ENCODE results near the gene PCBP3. TPM values are rescaled to one million over a fixed set of nuclear protein-coding genes. Genes with fewer than 3 reads are reported as not detected.

PCBP3 gene
- total RNA-seq, 1 experiment from 2014 or later, result not detected

DNA sequence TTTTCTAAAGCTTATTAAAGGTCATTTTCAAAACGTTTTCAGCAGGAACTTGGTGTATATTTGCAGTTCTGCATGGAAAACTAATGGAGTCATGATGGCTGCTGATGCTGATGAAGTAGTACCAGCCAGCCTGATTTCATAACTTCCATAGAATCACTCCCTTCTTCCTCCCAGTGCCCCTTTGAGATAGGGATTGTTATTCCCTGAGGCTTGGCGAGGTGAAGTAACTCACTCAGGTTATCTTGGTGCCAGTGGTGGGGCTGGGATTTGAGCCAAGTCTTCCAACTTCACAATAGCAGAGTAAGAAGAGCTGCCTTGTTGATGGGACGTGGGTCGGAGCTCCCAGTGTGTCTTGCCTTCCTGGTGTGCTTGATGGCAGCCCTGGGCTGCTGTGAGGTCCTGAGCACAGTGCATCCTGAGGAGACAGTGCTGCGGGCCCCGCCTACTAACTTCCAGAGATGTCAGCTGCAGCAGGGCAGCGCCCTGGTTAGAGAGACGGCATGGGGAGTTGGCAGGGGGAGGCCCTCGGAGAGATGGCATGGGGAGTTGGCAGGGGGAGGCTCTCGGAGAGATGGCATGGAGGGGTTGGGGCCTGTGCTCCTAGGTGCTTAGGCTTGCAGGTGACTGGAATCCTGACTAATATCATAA, 92.6 kb downstream of the PCBP3 start:
- no peak overlapping the region for H3K4me3 ChIP-seq
- no peak for DNase-seq
- H3K79me2 ChIP-seq (ENCODE audit: low read depth), result no peaks in the 10 kb centered on the region
- no peaks in the 10 kb centered on the region for H3F3A ChIP-seq (ENCODE audit: insufficient read depth, low read depth)
- TF ChIP-seq, protein P1, sequence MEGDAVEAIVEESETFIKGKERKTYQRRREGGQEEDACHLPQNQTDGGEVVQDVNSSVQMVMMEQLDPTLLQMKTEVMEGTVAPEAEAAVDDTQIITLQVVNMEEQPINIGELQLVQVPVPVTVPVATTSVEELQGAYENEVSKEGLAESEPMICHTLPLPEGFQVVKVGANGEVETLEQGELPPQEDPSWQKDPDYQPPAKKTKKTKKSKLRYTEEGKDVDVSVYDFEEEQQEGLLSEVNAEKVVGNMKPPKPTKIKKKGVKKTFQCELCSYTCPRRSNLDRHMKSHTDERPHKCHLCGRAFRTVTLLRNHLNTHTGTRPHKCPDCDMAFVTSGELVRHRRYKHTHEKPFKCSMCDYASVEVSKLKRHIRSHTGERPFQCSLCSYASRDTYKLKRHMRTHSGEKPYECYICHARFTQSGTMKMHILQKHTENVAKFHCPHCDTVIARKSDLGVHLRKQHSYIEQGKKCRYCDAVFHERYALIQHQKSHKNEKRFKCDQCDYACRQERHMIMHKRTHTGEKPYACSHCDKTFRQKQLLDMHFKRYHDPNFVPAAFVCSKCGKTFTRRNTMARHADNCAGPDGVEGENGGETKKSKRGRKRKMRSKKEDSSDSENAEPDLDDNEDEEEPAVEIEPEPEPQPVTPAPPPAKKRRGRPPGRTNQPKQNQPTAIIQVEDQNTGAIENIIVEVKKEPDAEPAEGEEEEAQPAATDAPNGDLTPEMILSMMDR (conservative IDR thresholded peaks at IDR 0.05), result no peak
- TF ChIP-seq EZH2 (IDR thresholded peaks at IDR 0.05; ENCODE audit: low read depth), result no peak
- H3K4me1 ChIP-seq (replicated peaks; ENCODE audit: insufficient read depth), result no peaks in the 10 kb centered on the region
- no peaks in the 10 kb centered on the region for H3K9me3 ChIP-seq (ENCODE audit: insufficient read depth, low read depth)
- H2AFZ ChIP-seq, result no peak overlapping the region
- ChIA-PET POLR2A (ENCODE audit: unreplicated experiment) (no interaction called here), CTCF (no interaction called here)
- no peak overlapping the region for H3K27ac ChIP-seq
- no peaks in the 10 kb centered on the region for H4K20me1 ChIP-seq (ENCODE audit: insufficient read depth)
- no TSS peak for BruUV-seq (replicated peaks)
- intact Hi-C loops (cut with micrococcal nuclease; ENCODE audit: unreplicated experiment), result no loop called here
- no peaks in the 10 kb centered on the region for H3K36me3 ChIP-seq (ENCODE audit: low read depth)
- H3K4me2 ChIP-seq, result no peak overlapping the region
- peaks cover 44% of the 10 kb centered on the region for H3K27me3 ChIP-seq (ENCODE audit: insufficient read depth, low read depth)
- H3K9me2 ChIP-seq (ENCODE audit: insufficient read depth), result no peaks in the 10 kb centered on the region

- DNase-seq, result no peak
- Histone ChIP-seq H2AFZ (no peak overlapping the region), H4K20me1 (ENCODE audit: insufficient read depth) (no peaks in the 10 kb centered on the region), H3K79me2 (ENCODE audit: low read depth) (no peaks in the 10 kb centered on the region), H3K4me2 (no peak overlapping the region), H3K27ac (no peak overlapping the region), H3K9me2 (ENCODE audit: insufficient read depth) (no peaks in the 10 kb centered on the region), H3K27me3 (ENCODE audit: insufficient read depth, low read depth) (peaks cover 39% of the 10 kb centered on the region), H3K9me3 (ENCODE audit: insufficient read depth, low read depth) (no peaks in the 10 kb centered on the region), H3K4me3 (no peak overlapping the region), H3K36me3 (ENCODE audit: low read depth) (no peaks in the 10 kb centered on the region), H3F3A (ENCODE audit: insufficient read depth, low read depth) (no peaks in the 10 kb centered on the region), H3K4me1 (replicated peaks; ENCODE audit: insufficient read depth) (no peaks in the 10 kb centered on the region)
- intact Hi-C loops (cut with micrococcal nuclease; ENCODE audit: unreplicated experiment), result no loop called here
- TF ChIP-seq, protein P1 (conservative IDR thresholded peaks at IDR 0.05), result no peak
- no peak for TF ChIP-seq EZH2 (IDR thresholded peaks at IDR 0.05; ENCODE audit: low read depth)
- ChIA-PET CTCF (interaction anchor here (0.5 kb wide), 1 partner anchor 27 kb away, joined by 3 read pairs; no protein-coding TSS in a partner anchor), POLR2A (ENCODE audit: unreplicated experiment) (no interaction called here)
- no TSS peak for BruUV-seq (replicated peaks)
These were observed 93.4 kb downstream of the PCBP3 start for GRCh38 chr21:45736690-45737484.

- H3K9me3 ChIP-seq (ENCODE audit: insufficient read depth, low read depth), result no peaks in the 10 kb centered on the region
- BruUV-seq (replicated peaks), result no TSS peak
- no peaks in the 10 kb centered on the region for H4K20me1 ChIP-seq (ENCODE audit: insufficient read depth)
- intact Hi-C loops (cut with micrococcal nuclease; ENCODE audit: unreplicated experiment), result no loop called here
- H3K36me3 ChIP-seq (ENCODE audit: low read depth), result no peaks in the 10 kb centered on the region
- H2AFZ ChIP-seq, result no peak overlapping the region
- H3K27me3 ChIP-seq (ENCODE audit: insufficient read depth, low read depth), result peaks cover 39% of the 10 kb centered on the region
- TF ChIP-seq EZH2 (IDR thresholded peaks at IDR 0.05; ENCODE audit: low read depth), result no peak
- TF ChIP-seq, protein P1 (conservative IDR thresholded peaks at IDR 0.05), result no peak
- H3K4me1 ChIP-seq (replicated peaks; ENCODE audit: insufficient read depth), result no peaks in the 10 kb centered on the region
- POLR2A ChIA-PET (ENCODE audit: unreplicated experiment), result no interaction called here
- CTCF ChIA-PET, result interaction anchor here (0.5 kb wide), 1 partner anchor 26 kb away, joined by 3 read pairs; no protein-coding TSS in a partner anchor
- no peak overlapping the region for H3K4me3 ChIP-seq
- no peaks in the 10 kb centered on the region for H3F3A ChIP-seq (ENCODE audit: insufficient read depth, low read depth)
- H3K4me2 ChIP-seq, result no peak overlapping the region
- no peaks in the 10 kb centered on the region for H3K79me2 ChIP-seq (ENCODE audit: low read depth)
- H3K27ac ChIP-seq, result no peak overlapping the region
- no peaks in the 10 kb centered on the region for H3K9me2 ChIP-seq (ENCODE audit: insufficient read depth)
- no peak for DNase-seq
These were observed 94.1 kb downstream of the PCBP3 start for GRCh38 chr21:45737485-45738166.
